ENCODE measurements around the gene BRD3OS.
"Not testable (repeated sequence)": the region's sequence is repeated elsewhere in the genome, so short reads cannot be mapped to it uniquely, and the experiment has no call there.

BRD3OS gene

DNA sequence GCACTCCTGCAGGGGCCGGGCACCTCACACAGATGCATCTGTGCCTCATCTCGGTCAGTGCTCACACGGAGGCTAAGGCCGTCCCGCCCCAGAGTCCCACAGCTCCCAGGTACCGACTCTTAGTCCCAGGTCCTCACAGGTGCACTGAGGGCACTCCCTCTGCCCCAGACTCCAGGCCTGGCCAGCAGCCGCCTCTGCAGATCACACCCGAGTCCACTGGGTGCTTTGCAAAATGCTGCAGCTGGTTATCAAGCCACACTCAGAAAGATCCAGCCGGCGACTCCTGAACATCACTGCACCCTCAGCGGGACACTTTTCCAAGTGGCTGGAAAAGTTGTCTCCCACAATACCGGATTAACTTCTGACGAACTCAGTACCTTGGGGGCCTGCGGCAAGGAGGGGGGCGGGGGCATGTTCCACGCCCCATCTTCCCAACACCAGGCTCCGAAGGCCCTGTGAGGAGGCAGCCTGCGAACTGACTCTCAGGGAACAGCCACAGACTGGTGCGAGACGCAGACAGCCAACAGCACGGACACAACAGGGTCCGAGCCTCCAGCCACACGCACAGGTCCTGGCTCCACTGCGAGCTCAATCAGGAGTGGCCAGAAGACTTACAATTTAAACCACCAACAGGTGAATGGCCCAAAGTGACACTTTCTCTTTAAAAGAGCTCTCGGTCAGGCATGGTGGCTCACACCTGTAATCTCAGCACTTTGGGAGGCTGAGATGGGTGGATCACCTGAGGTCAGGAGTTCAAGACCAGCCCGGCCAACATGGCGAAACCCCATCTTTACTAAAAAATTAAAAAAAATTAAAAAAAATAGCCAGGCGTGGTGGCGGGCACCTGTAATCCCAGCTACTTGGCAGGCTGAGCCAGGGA, 38.5 kb downstream of the BRD3OS start:
- no peak for DNase-seq (ENCODE audit: low read depth)

DNA sequence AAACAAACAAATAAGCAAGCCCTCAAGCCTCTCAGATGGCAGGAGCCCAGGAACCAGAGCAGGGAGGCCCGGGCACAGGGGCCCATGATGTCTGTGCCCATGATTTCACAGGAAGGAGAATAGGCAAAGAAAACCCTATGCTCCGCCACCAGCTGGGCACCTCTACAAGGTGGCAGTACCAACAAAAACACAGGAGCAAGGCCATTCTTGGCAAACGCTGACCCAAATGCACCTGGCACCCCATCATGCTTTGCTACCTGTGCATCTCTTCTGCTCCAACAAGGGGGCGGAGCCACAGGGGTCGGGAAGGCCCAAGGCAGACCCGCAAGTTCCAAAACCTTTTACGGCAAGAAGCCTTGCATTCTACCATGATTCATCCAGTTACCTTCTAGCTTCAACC, 39.4 kb downstream of the BRD3OS start:
- no peak for DNase-seq (ENCODE audit: low read depth)

DNA sequence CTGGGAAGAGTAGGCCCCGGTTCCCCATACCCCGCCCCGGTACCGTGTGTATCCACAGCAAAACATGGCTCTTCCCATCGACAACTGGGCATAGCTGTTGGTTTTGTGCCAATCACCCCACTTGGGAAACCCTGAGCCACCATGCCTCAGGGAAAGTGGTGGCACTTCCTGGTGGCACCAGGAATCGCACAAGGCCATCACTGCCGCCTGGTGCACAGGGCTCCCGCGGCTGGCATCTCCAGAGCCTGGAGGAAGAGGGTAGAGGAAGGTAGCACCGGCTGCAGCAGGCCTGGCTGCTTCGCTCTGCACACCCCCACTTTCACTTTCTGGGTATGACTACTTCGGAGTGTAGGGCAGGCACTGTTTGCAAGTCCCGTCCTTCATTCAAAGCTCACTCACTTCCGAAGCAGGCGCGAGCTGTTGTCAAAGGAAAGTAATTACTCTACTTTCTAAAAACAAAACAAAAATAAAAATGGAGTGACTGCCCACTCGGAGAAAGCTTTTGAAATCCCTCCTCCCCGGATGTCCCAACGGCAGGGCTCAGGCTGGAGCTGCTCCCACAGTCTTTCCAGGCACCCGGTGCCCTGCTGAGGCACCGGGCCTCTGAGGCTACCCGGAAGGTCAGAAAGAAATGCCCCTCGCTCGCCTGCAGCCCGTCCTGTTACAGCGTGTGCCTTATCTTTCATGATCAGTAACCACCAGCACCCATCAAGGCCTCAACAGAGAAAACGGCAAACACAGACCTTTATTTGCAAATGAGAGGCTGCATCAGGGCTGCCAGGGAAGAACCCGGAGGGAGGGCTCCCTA, 40.5 kb downstream of the BRD3OS start:
- peak; percentile 46 for DNase-seq (ENCODE audit: low read depth)

DNA sequence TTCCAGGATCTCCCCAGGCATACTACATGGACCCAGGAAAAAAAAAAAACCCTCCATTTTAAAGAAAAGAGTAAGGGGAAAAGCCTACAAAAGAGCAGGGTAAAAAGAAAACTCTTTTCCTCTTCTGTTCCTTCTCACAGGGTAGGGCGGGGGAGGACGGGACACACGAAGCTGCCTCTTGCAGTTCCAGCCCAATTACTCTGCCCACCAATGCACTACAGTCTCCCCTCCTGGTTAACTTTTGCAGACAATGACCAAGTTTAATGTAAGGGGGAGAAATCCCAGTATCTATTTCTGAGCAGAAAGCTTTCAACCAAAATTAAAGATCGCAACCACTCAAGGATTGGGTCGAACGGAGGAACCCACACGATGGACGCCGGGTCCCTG, 41.2 kb downstream of the BRD3OS start:
- DNase-seq (ENCODE audit: low read depth): no peak

DNA sequence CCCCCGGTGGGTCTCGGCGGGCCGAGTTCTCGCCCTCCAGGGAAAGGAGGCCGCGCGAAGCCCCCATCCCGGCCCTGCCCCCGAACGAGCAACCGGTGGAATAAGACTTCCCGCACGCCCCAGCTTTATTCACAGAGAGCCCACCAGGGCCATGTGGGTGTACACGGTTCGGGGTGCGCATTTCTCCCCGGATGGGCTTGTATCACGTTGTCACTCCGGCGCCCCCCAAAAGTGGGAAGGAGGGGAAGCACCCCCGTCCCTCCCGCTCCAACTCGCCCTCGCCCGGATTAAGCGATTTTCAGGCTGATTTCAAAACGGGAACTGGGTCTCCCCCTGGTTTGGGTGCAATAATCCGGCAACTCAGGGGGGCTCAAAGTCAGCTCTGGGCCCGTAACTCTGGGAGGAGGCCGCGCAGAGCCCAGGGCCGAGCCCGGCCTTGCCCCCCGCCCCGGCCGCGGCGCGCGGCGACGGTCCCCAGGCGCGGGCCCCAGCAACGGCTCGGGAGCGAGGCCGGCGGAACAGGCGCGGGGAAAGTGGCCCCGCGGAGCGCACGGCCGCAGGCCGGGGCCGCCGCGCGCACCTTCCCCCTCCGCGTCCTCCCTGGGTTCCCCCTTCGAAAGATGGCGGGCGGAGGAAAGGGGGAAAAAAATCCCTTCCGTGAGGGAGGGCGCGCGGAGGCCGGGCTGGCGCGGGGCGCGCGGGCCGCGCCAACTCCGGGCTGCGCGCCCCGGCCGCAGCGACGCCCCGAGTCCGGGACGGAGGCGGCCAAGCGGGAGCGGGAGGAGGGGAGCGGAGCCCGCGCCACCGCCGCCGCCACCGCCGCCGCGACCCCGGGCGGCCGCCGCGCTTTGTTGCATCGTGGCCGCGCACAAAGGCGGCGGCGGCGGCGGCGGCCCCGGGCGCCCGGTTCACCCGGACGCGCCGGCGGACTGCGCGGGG, 41.9 kb downstream of the BRD3OS start:
- DNase-seq (ENCODE audit: low read depth): peak; percentile 22

DNA sequence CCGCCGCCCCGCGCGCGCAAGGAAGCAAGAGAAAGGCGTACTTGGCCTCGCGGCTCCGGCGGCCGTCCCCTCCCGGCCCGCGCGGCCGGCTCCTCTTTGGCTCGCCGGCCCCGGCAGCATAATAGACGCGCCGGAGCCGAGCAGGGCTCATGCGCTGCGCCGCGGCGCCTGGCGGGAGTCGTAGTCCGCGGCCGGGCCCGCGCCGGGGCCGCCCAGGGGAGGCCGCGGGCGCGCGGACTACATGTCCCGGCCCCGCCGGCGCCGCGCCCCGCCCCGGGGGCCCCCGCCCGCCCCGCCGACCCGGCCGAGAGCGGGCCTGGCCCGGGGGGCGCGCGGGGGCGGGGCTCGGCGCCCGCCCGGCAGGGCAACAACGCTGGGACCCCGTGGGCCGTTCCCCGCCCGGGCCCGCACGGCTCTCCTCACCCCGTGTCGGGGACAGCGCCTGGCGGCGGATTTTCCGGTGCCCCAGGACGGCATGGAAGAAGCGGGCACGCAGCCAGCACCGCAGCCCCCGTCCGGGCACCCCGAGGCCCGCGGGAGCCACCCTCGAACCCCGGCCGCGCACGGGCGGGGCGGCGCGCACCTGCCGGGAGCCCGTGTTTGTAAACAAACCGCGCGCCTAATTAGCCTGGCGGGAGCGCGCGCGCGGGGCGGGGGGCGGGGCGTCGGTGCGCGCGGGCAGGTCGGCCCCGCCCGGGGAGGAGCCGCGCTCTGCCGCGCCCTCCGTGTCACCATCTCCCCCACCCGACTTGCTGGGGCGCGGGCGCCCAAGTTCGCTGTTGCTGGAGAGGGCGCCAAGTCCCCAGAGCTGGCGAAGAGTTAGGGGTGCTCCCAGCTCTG, 42.8 kb downstream of the BRD3OS start, which contains the start of gene BRD3:
BRD3 (minus strand) TSS at position 123 of the 840 bp plus-strand sequence. CDS start 14,549 bp downstream, outside the sequence.
- DNase-seq (ENCODE audit: low read depth): peak; percentile 66

DNA sequence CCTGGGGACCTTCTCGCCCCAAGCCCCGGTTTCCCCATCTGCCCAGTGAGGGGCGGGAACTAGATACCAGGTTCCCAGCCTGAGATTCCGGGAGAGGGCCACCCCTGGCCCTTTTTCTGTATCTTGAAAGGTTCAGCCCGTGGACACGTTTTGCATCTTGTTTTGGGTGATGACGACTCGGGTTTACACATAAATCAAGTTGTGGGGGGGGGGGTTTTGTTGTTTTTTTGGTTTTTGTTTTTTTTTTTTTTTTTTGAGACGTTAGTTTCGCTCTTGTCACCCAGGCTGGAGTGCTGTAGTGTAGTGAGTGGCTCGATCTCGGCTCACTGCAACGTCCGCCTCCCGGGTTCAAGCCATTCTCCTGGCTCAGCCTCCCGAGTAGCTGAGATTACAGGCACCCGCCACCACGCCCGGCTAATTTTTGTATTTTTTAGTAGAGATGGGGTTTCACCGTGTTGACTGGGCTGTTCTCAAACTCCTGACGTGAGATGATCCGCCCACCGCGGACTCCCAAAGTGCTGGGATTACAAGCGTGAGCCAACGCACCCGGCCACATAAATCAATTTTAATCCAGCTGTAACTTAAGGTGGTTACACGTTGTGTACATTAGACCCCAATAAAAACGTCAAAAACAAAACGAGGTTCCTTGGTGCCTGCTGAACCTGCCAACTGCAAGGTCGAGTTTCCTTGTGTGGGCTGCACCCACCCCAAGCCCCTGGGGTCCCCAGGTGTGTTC, 43.6 kb downstream of the BRD3OS start:
- DNase-seq (ENCODE audit: low read depth): no peak

DNA sequence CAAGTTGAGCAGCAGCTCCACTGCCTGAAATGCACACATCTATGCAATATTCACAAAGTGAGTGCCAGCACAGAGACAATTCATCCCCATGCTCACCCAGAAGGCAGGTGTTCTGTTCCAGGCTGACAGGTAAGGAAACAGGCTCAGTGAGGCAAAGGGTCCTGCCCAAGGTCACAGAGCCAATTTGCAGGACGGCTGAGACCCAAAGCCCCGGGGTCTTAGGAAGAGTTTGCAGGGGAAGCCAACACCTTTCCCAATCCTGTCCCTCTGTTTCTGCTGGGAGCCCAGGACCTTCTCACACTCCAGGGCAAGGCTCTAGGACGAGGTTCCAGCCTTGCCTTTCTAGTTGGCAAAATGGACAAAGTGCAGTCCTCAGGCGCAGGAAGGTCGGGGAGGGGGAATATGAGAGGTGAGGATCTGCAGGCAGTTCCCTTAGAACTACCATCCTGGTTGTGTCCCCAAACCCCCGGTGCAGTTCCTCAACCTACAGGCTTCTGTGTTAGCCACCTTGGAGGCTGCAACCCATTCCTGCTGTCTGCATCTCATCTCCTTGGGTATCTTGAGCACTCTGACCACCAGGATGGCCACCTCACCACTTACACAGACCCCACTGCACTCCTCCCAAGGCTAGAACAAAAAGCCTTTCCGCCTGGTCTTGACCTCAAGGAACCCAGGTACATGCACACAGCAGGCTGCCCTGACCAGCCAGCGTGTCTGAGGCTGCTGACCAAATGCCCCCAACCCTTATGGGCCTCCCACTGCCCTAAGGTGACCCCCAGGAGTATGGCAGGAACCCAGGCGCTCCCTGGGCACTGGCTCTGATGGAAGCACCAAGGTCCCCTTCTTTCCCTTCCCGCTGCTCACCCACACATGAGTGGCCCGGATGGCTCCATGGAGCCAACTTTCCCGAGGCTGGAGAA, 44.5 kb downstream of the BRD3OS start:
- DNase-seq (ENCODE audit: low read depth): no peak

DNA sequence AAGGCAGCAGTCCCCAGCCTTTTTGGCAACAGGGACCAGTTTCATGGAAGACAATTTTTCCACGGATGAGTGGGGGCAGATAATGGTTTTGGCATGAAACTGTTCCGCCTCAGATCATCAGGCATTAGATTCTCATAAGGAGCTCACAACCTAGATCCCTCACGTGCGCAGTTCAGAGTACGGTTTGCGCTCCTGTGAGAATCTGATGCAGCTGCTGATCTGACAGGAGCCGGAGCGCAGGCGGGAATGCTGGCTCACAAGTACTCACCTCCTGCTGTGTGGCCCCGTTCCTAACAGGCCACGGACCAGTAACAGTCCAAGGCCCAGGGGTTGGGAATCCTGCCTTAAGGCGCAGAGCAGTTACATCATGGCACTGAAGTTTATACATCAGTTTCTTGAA, 45.9 kb downstream of the BRD3OS start:
- no peak for DNase-seq (ENCODE audit: low read depth)

DNA sequence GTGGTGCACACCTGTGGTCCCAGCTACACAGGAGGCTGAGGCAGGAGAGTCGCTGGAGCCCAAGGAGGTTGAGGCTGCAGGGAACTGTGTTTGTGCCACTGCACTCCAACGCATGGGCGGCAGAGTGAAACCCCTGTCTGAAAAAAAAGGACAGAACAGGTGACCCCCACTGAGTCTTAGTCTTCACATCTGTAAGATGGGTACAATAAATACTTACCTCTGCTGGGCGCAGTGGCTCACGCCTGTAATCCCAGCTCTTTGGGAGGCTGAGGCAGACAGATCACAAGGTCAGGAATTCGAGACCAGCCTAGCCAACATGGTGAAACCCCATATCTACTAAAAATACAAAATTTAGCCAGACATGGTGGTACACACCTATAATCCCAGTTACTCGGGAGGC, 47.4 kb downstream of the BRD3OS start:
- DNase-seq (ENCODE audit: low read depth): not testable (repeated sequence)

DNA sequence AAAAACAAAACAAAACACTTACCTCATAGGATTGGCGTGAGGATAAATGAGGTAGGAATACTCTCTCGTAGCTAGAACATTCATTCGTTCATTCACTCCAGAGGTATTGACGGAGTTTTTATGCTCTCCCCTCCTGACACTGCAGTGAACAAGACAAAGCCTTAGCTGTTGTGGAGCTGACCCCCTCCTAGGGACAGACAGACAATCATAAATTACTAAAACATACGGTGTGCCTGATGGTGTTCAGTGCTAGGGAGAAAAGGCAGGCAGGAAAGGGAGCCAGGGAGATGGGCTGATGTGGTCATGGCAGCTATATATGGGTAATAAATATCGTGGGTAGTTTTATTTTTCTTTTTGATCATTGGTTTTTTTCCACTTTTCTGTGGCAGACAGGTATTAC, 48.2 kb downstream of the BRD3OS start:
- DNase-seq (ENCODE audit: low read depth): no peak

DNA sequence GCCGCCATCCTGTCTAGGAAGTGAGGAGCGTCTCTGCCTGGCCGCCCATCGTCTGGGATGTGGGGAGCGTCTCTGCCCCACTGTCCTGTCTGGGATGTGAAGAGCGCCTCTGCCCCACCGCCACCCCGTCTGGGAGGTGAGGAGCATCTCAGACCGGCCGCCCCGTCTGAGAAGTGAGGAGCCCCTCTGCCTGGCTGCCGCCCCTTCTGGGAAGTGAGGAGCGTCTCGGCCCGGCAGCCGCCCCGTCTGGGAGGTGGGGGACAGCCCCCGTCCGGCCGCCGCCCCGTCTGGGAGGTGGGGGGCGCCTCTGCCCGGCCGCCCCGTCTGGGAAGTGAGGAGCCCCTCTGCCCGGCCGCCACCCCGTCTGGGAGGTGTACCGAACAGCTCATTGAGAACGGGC, 50.4 kb downstream of the BRD3OS start:
- not testable (repeated sequence) for DNase-seq (ENCODE audit: low read depth)

DNA sequence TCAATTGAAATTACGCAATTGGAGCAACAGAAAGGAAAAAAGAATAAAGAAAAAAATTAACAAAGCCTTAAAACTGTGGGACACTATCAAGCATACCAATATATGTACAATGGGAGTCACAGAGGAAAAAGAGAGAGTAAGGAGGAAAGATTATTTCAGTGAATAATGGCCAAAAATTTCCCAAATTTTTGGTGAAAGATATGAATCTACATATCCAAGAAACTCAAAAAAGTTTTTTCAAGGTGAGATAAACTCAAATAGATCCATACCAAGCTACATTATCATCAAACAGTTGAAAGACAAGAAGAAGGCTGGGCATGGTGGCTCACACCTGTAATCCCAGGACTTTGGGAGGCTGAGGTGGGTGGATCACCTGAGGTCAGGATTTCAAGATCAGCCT, 51.4 kb downstream of the BRD3OS start:
- no peak for DNase-seq (ENCODE audit: low read depth)
